Astrocyte (in vitro differentiated cells and primary cell): Measurements from ENCODE around the gene PCDHB9.

Source experiments
- CTCF ChIP-seq: IDR thresholded peaks from 2 replicates; pipeline ENCODE4 v1.5.1; 2011; ENCODE audit warnings: low read depth, mild to moderate bottlenecking, inconsistent platforms, low read length, moderate library complexity; ENCODE audit not compliant: insufficient read depth
- EZH2 ChIP-seq: IDR thresholded peaks from 2 replicates; pipeline ENCODE4 v1.6.1; 2012; ENCODE audit warnings: mild to moderate bottlenecking, low read length, inconsistent platforms; ENCODE audit not compliant: insufficient read depth

- TF ChIP-seq CTCF (peak; percentile 3), EZH2 (no peak)
These were observed 21.5 kb downstream of the PCDHB9 start, which contains the start of gene PCDHB12 for GRCh38 chr5:141208478-141208877.
